SU-DHL-6 (cell line): ENCODE data around the gene FAM240A.

Experiments used
- H2AFZ ChIP-seq: fragments of 200-600 bp; sonication (generic); 2 replicates; pipeline ENCODE4 v1.6.1; 2014; ENCODE audit warnings: low read depth, mild to moderate bottlenecking, moderate library complexity, mixed read lengths, antibody characterized with exemption, low read length; ENCODE audit not compliant: severe bottlenecking
- H3F3A ChIP-seq: fragments of 200-600 bp; shearing (Covaris generic); 2 replicates; pipeline ENCODE4 v1.6.0; 2016; ENCODE audit warnings: antibody characterized with exemption, mild to moderate bottlenecking; ENCODE audit not compliant: insufficient read depth
- H3K27ac ChIP-seq: fragments of 200-600 bp; sonication (generic); 2 replicates; pipeline ENCODE4 v1.5.1; 2016; ENCODE audit warnings: low read depth, mild to moderate bottlenecking, low read length, moderate library complexity, mixed read lengths
- H3K27me3 ChIP-seq: fragments of 200-600 bp; sonication (generic), shearing (Covaris generic); 2 replicates; pipeline ENCODE4 v1.6.0; 2014; ENCODE audit warnings: mild to moderate bottlenecking, low read length
- H3K36me3 ChIP-seq: fragments of 200-600 bp; sonication (generic); 2 replicates; pipeline ENCODE4 v1.6.1; 2014; ENCODE audit warnings: mild to moderate bottlenecking, low read length, mixed read lengths
- H3K4me2 ChIP-seq: fragments of 300-600, 200-600 bp; shearing (Covaris generic), sonication (generic); 2 replicates; pipeline ENCODE4 v1.6.0; 2014; ENCODE audit warnings: low read length, low read depth, mild to moderate bottlenecking; ENCODE audit not compliant: poor library complexity, severe bottlenecking
- H3K4me3 ChIP-seq: fragments of 200-600 bp; sonication (generic); 2 replicates; pipeline ENCODE4 v1.5.1; 2014; ENCODE audit warnings: antibody characterized with exemption, low read length, mild to moderate bottlenecking, mixed read lengths; ENCODE audit not compliant: insufficient read depth, poor library complexity, severe bottlenecking
- H3K79me2 ChIP-seq: fragments of 200-600 bp; sonication (generic); 2 replicates; pipeline ENCODE4 v1.6.1; 2014; ENCODE audit warnings: mild to moderate bottlenecking, low read length, moderate library complexity; ENCODE audit not compliant: insufficient read depth
- H3K9ac ChIP-seq: fragments of 200-600 bp; sonication (generic); 2 replicates; pipeline ENCODE4 v1.7.0; 2014; ENCODE audit warnings: mild to moderate bottlenecking, low read length
- H3K9me2 ChIP-seq: fragments of 200-600 bp; sonication (generic); replicated peaks from 2 replicates; pipeline ENCODE4 v1.6.1; 2014; ENCODE audit warnings: low read length; ENCODE audit not compliant: insufficient read depth
- H3K9me3 ChIP-seq: fragments of 200-600 bp; sonication (generic); 2 replicates; pipeline ENCODE4 v1.6.1; 2014; ENCODE audit warnings: low read length, mixed read lengths; ENCODE audit not compliant: insufficient read depth
- H4K20me1 ChIP-seq: fragments of 200-600 bp; sonication (generic); 2 replicates; pipeline ENCODE4 v1.6.1; 2014; ENCODE audit warnings: low read depth, mild to moderate bottlenecking, antibody characterized with exemption, low read length, moderate library complexity, mixed read lengths
- EZH2phosphoT487 ChIP-seq: fragments of 200-600 bp; sonication (generic), shearing (Covaris generic); conservative IDR thresholded peaks from 2 replicates; pipeline ENCODE4 v1.6.1; 2018; ENCODE audit warnings: mild to moderate bottlenecking, antibody characterized with exemption, low read length, moderate library complexity, mixed read lengths
- TF ChIP-seq, protein P1 (sequence below): fragments of 200-600 bp; sonication (generic); IDR thresholded peaks from one replicate; pipeline ENCODE4 v1.5.1; 2017; ENCODE audit warnings: antibody characterized with exemption, mild to moderate bottlenecking, low read length, moderate library complexity; ENCODE audit not compliant: insufficient read depth, poor library complexity, severe bottlenecking

The FAM240A gene

DNA sequence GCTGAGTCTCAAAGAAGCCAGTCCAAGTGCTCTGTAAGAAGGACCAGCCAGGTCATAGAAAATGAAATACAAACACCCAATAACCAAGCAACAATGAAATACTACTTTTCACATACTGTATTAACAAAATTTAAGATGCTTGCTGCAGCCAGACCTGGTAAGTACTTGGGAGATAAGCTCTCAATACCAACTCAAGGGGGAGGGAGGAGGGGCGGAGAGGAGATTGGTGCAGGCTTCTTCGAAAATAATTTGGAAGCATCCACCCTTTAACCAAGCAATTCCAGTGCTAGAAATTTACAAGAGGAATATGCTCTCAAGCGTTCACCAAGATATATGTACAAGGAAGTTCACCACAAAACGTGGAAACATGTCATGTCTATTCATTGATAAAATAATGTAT, 38.6 kb upstream of the FAM240A start:
- H3K4me3 ChIP-seq, result no peak overlapping the region
- no peaks in the 10 kb centered on the region for H3F3A ChIP-seq
- no peaks in the 10 kb centered on the region for H4K20me1 ChIP-seq
- no peaks in the 10 kb centered on the region for H3K36me3 ChIP-seq
- H3K9me3 ChIP-seq, result no peaks in the 10 kb centered on the region
- H3K79me2 ChIP-seq, result no peaks in the 10 kb centered on the region
- H3K27ac ChIP-seq, result no peak overlapping the region
- H3K9ac ChIP-seq, result no peak overlapping the region
- no peaks in the 10 kb centered on the region for H3K9me2 ChIP-seq
- H2AFZ ChIP-seq, result no peak overlapping the region
- no peaks in the 10 kb centered on the region for H3K27me3 ChIP-seq
- TF ChIP-seq EZH2phosphoT487, result no peak
- TF ChIP-seq, protein P1, sequence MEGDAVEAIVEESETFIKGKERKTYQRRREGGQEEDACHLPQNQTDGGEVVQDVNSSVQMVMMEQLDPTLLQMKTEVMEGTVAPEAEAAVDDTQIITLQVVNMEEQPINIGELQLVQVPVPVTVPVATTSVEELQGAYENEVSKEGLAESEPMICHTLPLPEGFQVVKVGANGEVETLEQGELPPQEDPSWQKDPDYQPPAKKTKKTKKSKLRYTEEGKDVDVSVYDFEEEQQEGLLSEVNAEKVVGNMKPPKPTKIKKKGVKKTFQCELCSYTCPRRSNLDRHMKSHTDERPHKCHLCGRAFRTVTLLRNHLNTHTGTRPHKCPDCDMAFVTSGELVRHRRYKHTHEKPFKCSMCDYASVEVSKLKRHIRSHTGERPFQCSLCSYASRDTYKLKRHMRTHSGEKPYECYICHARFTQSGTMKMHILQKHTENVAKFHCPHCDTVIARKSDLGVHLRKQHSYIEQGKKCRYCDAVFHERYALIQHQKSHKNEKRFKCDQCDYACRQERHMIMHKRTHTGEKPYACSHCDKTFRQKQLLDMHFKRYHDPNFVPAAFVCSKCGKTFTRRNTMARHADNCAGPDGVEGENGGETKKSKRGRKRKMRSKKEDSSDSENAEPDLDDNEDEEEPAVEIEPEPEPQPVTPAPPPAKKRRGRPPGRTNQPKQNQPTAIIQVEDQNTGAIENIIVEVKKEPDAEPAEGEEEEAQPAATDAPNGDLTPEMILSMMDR, result no peak
- no peak overlapping the region for H3K4me2 ChIP-seq

DNA sequence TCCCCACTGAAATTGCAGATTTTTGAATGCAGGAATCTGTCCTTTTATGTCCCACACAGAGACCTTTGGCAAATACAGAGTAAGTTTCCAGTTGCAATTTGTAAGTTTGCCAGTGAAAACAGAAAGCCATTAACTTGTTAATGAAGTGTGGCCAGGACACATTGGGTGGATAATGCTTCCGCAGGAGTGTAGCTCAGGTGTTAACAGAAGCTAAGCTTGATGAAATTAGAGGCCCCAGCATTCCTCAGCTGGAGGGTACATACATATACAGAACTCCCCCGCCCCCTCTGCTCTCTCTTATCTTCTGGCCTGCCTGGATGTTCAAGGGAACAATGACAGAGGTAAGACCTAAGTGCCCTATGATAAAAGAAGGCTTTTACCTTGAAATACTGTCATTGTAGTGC, 38.1 kb upstream of the FAM240A start:
- Histone ChIP-seq H3K27ac (no peak overlapping the region), H4K20me1 (no peaks in the 10 kb centered on the region), H2AFZ (no peak overlapping the region), H3K36me3 (no peaks in the 10 kb centered on the region), H3K9me3 (no peaks in the 10 kb centered on the region), H3K9ac (no peak overlapping the region), H3K79me2 (no peaks in the 10 kb centered on the region), H3F3A (no peaks in the 10 kb centered on the region), H3K9me2 (no peaks in the 10 kb centered on the region), H3K27me3 (no peaks in the 10 kb centered on the region), H3K4me3 (no peak overlapping the region), H3K4me2 (no peak overlapping the region)
- TF ChIP-seq EZH2phosphoT487, result no peak
- TF ChIP-seq, protein P1, result no peak

DNA sequence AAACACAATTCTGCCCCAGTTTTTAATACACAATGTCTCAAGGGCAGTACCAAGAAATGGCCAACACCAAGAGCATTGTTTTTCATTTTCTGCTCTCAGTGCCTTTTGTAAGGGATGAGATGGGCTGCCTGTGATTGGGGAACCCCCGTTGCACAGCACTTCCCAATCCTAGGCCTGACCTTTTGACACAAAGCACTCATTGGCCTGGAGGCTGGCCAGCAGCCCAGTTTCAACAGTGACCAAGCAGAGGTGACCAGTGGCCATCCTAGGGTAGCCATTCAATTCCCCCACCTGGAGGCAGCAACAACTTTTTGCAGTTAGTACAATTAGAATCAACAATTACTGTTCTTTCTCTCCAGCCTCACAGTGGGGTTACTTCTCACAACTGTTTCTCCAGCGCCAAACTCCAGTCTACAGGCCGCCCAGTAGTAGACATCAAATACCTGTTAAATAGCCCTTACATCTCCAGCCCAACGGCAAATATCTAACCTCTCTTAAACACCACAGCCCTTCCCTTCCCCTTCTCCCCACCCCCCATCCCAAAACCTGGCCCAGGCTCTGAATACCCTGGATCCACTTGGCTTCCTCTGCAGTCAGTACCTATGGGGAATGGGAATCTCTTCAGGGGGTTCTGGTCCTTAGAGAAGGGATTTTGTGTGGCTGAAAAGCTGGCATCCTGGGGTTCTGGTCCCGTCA, 37.3 kb upstream of the FAM240A start:
- TF ChIP-seq EZH2phosphoT487, result no peak
- TF ChIP-seq, protein P1, result no peak
- no peaks in the 10 kb centered on the region for H3K9me3 ChIP-seq

More for the DNA sequence above, 37.3 kb upstream of the FAM240A start:
- Histone ChIP-seq H2AFZ (no peak overlapping the region), H3F3A (no peaks in the 10 kb centered on the region), H3K4me2 (no peak overlapping the region), H3K9me2 (no peaks in the 10 kb centered on the region), H4K20me1 (no peaks in the 10 kb centered on the region), H3K79me2 (no peaks in the 10 kb centered on the region), H3K27me3 (no peaks in the 10 kb centered on the region), H3K9ac (no peak overlapping the region), H3K4me3 (no peak overlapping the region), H3K36me3 (no peaks in the 10 kb centered on the region), H3K27ac (no peak overlapping the region)
